SKM-1 treated with dmso at 0.1 percent for 144 hours (cell line): ENCODE data around the gene CLDN6.

ENCODE experiments used
- DNase-seq: peaks from one replicate; lab custom pipeline; 2025; ENCODE audit not compliant: unreplicated experiment; lab: John Stamatoyannopoulos, UW

The CLDN6 gene

DNA sequence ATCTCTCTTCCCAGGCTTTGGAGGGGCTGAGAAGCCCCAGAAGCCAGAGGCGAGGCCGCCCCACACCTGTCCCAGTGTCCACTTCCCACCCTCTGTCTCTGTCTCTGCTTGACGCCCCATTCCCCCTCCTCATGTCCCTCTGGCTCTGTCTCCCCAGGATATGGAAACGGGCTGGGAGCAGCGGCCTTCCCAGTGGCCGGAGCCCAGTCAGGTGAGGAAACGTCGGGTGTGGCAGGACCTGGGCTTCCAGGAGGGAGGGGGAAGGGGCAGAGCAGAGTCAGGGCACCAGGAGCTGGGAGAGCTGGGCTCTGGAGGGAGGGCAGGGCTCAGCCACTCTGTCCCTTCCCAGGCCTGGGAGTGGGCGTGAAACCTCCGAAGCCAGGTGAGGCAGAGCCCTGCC lies 27.1 kb downstream of the CLDN6 start:
- DNase-seq = no peak

DNA sequence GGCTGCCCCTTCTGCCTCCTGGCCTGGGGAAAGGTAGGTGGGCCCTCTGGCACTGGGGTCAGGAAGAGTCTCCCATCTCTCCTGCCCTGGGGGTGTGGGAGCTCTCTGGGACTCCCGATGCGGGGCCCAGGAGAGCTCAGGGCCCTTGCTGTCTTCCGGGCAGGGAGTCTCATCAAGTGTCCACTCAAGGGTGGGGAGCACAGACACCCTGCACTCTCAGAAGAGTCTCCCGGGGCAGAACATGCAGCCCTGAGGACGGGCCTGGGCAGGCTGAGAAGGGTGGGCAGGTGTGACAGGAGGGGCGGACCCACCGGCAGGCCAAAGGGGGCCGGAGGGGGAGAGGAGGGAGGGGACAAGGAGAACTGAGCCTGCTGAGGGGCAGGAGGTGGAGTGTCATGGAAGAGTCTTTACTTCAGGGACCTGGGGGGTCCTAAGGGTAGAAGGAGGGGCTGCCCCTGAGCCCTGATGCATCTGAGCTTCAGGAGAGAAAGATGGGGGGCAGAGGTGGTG lies 29.3 kb downstream of the CLDN6 start:
- DNase-seq = no peak

- no peak for DNase-seq
Observed at GRCh38 chr16:2987833-2988232, 30.1 kb downstream of the CLDN6 start.

DNA sequence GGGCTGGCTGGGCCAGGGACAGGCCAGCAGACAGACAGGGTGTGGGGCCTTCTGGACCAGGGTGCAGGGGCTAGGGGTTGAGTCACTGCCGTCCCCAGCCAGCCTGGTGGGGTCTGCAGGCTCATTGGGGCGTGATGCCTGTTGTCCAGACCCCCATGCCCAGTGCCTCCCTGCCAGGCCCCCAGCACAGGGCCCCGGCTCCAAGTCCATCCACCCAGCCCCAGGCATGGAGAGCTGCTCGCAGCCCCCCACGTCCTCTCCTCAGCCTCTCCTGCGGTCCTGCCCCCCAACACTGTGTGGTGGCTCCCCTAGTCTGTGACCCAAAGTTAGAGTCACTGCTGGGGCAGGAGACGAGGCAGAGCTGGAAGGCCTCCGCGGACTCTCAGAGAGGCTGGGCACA lies 30.7 kb downstream of the CLDN6 start:
- no peak for DNase-seq

- DNase-seq = no peak
Observed at GRCh38 chr16:2986623-2987188, 31.3 kb downstream of the CLDN6 start.

DNA sequence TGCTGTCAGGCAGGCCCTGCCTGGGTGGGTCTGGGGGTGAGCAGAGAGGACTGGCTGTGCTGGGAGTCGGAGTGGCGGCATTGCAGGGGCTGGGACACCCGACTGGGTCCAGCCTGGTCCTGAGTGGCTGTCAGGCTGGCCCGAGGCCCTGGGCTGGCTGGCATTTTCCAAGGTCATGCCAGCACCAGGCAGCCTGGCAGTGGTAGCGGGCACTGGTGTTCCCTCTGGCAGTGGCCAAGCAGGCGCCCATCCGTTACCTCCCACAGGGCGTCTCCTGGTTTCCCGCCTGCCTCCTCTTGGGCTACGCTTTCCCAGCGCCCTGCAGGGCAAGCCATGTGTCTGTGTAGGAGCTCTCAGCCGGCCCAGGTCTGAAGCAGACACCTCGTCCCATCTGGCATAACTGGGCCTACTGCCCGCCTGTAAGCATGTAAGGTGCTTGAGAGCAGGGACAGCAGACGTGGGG lies 32.1 kb downstream of the CLDN6 start:
- DNase-seq = no peak

GRCh38 chr16:2985462-2985861 lies 32.5 kb downstream of the CLDN6 start:
- DNase-seq = no peak

- DNase-seq = peak; percentile 80
Observed at GRCh38 chr16:2983706-2984136, 34.3 kb downstream of the CLDN6 start.

DNA sequence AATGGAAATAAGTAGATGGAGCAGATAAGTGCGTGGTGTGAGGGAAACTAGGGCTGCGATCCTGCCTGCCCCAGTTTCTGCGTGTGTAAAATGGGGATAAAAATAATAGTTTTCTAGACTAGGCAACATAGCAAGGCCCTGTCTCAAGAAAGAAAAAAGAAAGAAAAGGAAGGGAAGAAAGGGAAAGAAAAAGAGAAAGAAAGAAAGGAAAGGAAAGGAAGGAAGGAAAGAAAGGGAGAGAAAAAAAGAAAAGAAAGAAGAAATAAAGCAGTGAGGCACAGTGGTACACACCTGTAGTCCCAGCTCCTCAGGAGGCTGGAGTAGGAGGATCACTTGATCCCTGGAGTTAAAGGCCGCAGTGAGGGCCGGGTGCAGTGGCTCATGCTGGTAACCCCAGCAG lies 35.6 kb downstream of the CLDN6 start:
- DNase-seq = no peak

DNA sequence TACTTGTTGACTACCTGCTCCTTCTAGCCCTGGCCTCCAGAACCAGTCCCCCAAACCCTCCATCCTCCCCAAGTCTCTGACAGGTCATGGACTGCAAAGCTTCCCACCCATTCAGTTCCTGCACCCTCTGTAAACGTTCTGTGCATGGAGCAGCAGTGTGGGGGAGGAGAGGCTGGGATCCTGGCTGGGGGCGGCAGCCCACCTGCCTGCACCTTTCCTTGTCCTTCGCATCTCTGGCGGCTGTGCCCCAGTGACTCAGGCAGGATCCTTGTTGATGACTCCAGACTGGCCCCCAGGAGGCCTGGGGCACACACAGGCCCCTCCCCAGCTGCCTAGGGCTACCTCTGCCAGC lies 36.1 kb downstream of the CLDN6 start:
- no peak for DNase-seq

- no peak for DNase-seq
Observed at GRCh38 chr16:2981177-2981898, 36.6 kb downstream of the CLDN6 start.

DNA sequence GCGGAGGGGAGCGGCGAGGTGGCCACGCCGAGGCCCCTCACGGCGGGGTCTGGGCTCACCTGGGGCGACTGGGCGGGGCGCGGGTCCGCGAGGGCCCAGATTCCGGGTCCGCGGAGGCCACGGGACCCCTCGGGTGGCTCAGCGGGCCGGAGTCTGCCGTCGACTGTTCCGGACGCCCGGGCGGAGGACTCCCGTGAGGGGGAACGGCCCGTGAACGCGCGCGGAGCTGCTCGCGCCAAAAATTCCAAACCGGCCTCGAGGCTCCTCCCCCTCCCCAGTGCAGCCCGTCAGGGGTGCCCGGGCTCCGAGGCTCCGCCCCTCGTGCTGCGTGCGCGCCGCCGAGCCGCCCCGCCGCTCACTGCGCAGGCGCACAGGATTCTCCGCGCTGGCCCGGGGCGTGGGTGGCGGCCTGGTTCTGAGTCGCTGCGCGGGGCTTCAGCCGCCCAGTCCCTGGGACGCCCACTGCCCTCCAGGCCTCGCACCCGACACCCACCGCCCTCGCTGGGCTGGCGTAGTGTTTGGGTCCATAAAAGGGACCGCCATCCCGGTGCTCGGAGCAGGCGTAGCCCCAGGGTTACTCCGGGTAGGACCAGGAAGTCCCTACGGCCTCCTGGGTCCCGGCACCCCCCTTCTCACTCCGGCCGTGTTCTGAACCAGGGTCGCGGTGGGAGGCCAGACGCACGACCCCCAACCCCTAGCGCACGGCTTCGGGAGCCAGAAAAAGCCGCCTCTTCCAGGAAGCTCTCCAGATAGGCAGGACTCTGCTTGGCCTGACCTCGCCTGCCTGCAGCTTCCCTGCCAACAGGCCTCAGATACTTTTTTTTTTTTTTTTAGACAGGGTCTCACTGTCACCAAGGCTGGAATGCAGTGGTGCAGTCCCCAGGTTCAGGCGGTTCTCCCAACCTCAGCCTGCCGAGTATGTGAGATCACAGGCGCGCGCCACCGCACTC lies 37.5 kb downstream of the CLDN6 start, which contains the start of gene PKMYT1:
TSS of gene PKMYT1 (minus strand) at position 220 of the 950 bp plus-strand sequence. CDS start 789 bp downstream, outside the sequence.
- DNase-seq = peak; percentile 87

DNA sequence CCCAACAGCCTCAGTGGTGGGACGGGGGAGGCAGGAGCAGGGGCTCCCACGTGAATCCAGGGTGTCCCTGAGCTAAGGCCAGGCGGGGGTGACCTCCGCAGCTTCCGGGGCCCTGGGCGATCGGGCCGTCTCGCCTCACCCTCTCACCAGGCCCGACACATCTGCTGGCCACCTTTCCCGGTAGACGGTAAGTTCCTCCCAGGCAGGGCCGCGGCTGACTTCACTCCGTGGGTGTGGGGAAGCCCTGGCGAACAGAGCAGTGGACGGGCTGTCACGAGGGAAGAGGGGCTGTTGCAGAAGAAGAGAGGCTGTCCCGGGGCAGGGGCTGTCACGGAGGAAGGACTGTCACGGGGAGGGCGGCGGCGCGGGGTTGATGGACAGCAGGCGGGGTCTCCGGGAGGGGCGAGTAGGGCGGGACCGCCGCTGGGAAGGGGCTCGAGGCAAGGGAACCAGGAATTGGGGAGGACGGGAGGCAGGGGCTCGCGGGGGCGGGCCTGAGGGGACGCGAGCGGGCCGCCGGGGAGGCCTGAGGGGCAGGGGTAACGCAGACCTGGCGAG lies 38.2 kb downstream of the CLDN6 start:
- DNase-seq = no peak

- no peak for DNase-seq
Observed at GRCh38 chr16:2977440-2977839, 40.5 kb downstream of the CLDN6 start.

DNA sequence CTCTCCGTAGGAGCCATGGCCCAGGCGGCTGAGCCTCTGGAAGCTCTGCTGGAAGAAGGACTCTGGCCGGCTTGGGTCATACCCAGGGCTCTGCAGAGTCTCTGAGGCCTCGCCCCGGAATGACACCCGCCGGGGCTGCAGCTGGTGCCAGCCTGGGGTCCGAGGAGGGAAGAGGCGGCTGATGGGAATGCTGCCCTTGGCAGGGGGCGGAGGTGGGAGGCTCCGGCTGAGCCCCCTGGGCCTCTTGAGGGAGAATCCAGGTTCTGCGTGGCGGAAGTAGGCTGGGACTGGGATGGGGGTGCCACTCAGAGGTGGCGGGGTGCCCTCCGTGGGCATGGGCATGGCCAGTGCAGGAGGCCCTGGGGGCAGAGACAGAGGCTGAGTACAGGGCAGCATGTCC lies 41.3 kb downstream of the CLDN6 start:
- DNase-seq = no peak

- DNase-seq = no peak
Observed at GRCh38 chr16:2976201-2976600, 41.8 kb downstream of the CLDN6 start.

DNA sequence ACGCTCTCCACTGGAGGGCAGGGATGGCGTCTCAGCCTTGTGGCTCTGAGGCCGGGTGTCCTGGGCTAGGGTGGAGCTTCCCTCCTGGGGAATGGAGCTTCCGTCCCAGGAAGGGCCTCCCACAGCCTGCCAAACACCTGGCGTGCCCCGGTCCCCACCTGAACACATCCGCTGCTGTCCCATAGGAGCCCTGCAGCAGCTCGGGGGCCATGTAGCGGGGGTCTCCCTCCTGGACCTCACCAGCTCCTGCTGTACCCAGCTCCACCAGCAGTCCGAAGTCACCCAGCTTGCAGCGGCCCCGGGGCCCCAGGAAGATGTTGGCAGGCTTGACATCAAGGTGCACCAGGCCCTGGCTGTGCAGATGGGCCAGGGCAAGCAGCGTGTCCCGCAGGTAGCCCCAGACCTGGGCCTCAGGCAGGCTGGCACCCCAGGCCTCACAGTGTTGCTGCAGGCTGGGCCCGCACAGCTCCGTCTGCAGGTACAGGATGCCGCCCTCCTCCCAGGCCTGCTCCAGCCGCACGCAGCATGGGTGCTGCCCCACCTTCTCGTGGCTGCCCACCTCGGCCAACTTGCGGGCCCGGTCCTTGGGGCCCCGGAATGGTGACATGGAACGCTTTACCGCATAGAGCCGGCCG lies 42.7 kb downstream of the CLDN6 start:
- DNase-seq = no peak

DNA sequence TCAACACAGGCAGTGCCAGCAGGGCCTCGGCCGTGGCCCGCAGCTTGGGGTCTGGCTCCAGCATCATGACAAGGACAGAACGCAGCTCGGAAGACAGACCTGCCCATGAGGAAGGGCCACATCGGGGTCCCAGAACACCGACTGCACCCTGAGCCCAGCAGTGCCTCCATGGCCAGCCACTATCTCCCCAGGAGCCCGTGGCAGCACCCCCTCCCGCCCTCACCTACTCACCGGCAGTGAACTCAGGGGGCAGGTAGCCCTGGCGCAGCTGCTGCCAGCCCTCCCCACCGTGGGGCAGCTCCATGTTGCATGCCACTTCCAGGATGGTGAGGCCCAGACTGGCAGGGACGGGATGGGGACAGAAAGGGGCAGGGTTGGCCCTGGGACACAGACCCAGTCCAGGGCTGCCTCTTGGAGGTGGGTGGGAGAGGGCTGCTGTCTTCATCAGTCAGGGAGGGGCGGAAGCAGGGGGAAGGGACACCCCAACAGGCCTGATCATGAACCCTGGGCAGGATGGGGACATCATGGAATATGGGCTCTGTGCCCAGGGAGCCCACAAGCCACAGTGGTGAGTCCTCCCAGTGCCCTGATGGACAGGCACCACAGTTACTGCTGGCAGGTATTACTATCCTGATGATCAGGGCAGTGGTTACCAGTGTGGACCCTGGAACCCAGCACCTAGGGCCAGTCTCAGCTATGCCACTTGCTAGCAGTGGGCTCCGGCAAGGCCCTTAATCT lies 43.5 kb downstream of the CLDN6 start:
- DNase-seq = no peak

DNA sequence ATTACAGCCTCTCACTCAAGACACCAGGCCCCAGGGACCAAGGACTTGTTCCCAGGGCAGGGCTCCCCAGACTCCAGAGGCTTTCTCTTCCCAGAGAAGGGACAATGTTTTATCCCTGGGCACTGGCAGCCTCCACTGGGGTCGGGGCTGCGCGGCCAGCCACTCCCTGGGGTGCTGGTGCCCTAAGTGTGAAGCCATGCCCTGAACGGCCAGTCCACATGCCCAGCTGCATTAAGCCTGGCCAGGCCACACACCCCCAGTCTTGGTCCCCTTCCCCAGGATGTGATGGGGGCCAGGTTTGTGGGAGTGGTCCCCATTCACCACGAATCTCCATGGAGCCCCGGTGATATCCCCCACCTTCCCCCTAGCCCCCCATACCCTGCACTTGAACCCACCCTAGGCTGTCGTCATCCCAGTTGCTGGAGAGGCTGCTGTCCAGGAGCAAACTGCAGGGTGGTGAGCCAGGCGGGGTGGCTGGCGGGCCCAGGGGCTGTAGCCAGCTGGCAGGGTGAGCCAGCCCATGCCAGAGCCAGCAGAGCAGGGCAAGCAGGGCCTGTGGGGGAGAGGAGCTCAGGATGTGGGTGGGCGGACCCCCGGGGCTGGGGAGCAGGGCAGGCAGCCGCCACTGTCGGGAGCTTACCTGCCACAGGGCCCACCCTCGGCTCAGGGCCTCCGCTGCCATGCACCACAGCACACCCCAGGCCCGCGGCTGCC lies 44.2 kb downstream of the CLDN6 start:
- DNase-seq = no peak
